GM12891 (cell line): Measurements from ENCODE around the gene PUM1.

Experiments used
- POLR2A ChIP-seq: IDR thresholded peaks from 2 replicates; pipeline ENCODE4 v1.6.1; 2011; ENCODE audit warnings: low read depth, low read length, control low read depth
- POLR2AphosphoS5 ChIP-seq: IDR thresholded peaks from 2 replicates; pipeline ENCODE4 v1.6.1; 2011; ENCODE audit warnings: low read depth, low read length, control low read depth

DNA sequence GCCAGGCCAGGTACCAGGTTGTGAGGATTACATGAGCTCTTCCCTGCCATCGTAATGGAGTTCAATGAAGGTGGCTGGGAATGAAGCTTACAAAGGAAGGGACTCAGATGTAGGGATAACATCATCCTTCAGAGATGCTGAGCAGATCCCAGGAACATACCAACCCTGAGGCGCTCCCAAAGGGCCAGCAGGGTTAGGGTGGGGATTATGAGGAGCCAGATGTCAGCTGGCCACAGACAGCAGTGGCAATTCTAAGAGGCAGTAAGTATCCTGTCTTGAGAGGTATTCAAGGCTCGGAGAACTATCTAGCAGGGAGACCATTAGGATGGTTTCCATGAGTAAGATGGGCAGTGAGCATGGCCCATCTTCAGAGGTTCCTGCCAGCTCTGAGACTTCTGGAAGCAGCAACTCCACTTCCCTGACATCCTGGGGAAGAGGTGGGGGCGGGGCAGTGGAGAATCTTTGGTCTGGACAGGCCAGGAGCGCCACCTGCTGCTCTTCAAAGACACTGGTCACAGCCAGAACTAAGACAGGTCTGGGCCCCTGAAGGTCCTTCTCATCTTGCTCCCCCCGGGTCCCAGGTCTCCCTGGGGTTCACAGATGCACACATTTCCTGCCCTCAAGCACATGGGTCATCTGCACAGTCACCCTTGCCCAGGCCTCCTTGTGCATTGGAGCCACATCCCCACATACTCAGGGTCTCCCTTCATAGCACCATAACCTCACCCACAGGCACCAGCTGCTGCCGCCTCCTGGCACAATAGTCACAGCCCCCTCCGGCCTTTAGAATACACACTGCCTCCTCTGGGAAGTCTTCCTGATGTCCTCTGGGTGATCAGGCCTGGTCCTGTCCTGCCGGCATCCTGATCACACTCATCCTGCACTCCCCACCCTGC is 154.2 kb downstream of the PUM1 start:
- TF ChIP-seq POLR2AphosphoS5: no peak
- TF ChIP-seq POLR2A: no peak
